HG03135 (cell line): ENCODE measurements around the gene USF3.

Source experiments
- ATAC-seq: cut with Tn5 transposase; IDR thresholded peaks from one replicate; pipeline ENCODE4 v1.9.1; 2021; ENCODE audit warnings: mild to moderate bottlenecking, moderate library complexity; ENCODE audit not compliant: unreplicated experiment

The USF3 gene

GRCh38 chr3:113697500-113698090, 1.2 kb upstream of the USF3 start:
- no peak for ATAC-seq

GRCh38 chr3:113696658-113697499, 437 bp upstream of the USF3 start:
- ATAC-seq = peak; percentile 94

GRCh38 chr3:113695431-113695785, 1.0 kb downstream of the USF3 start:
- no peak for ATAC-seq

- ATAC-seq = no peak
These were observed 6.0 kb downstream of the USF3 start for GRCh38 chr3:113690482-113690881.

GRCh38 chr3:113685956-113686721, 10.3 kb downstream of the USF3 start:
- no peak for ATAC-seq

- no peak for ATAC-seq
These were observed 11.3 kb downstream of the USF3 start for GRCh38 chr3:113685124-113685523.

GRCh38 chr3:113684271-113684819, 12.1 kb downstream of the USF3 start:
- ATAC-seq = no peak

- ATAC-seq = no peak
These were observed 17.7 kb downstream of the USF3 start for GRCh38 chr3:113678773-113679172.

- ATAC-seq = no peak
These were observed 18.7 kb downstream of the USF3 start for GRCh38 chr3:113677737-113678136.

- no peak for ATAC-seq
These were observed 20.2 kb downstream of the USF3 start for GRCh38 chr3:113676261-113676660.

GRCh38 chr3:113673593-113673992, 22.8 kb downstream of the USF3 start:
- ATAC-seq = no peak

GRCh38 chr3:113668015-113668414, 28.4 kb downstream of the USF3 start:
- no peak for ATAC-seq

GRCh38 chr3:113664523-113665094, 31.8 kb downstream of the USF3 start:
- ATAC-seq = no peak

- ATAC-seq = no peak
These were observed 32.7 kb downstream of the USF3 start for GRCh38 chr3:113663761-113664160.

GRCh38 chr3:113663324-113663750, 33.1 kb downstream of the USF3 start:
- ATAC-seq = no peak

GRCh38 chr3:113662824-113663223, 33.6 kb downstream of the USF3 start:
- ATAC-seq = no peak

GRCh38 chr3:113660896-113661295, 35.5 kb downstream of the USF3 start:
- no peak for ATAC-seq

- ATAC-seq = no peak
These were observed 36.0 kb downstream of the USF3 start for GRCh38 chr3:113660458-113660857.

- ATAC-seq = no peak
These were observed 36.4 kb downstream of the USF3 start for GRCh38 chr3:113659996-113660395.

- no peak for ATAC-seq
These were observed 37.3 kb downstream of the USF3 start for GRCh38 chr3:113659101-113659541.

GRCh38 chr3:113658107-113658506, 38.3 kb downstream of the USF3 start:
- ATAC-seq = no peak
